ENCODE data around the gene NCMAP. TPM values are rescaled to one million over a fixed set of nuclear protein-coding genes. Genes with fewer than 3 reads are reported as not detected.
A peak's percentile ranks its signal among the peaks of the same experiment; 100 is the strongest.

The NCMAP gene
- total RNA-seq, 2 donors from 2014 or later = not detected

DNA sequence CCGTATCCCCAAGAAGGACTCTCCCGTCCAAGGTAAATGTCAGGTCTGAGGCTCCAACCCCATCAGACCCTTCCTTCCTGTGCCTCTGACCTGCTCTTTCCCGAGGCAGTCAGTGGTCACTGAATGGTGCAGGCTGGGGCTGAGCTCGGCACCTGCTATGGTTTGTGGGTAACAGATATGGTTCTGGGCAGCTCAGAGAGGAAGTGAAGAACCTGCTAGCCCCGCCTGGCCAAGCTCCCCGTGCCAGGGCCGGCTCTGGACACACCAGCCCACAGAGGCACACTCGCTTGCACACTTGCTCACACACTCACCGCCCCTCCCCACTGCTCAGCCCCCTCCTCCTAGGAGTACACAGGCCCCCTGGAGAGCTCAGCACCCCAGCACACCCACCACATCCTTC lies 16.4 kb downstream of the NCMAP start:
- H3K9me3 Mint-ChIP-seq = no peaks in the 10 kb centered on the region
- no peak overlapping the region for H3K27ac Mint-ChIP-seq
- H3K36me3 Mint-ChIP-seq (ENCODE audit: low read depth) = no peaks in the 10 kb centered on the region
- H3K27me3 Mint-ChIP-seq = no peaks in the 10 kb centered on the region
- H3K4me1 Mint-ChIP-seq = no peaks in the 10 kb centered on the region
- no peak overlapping the region for H3K4me3 Mint-ChIP-seq
- ATAC-seq (replicated peaks) = no peak

DNA sequence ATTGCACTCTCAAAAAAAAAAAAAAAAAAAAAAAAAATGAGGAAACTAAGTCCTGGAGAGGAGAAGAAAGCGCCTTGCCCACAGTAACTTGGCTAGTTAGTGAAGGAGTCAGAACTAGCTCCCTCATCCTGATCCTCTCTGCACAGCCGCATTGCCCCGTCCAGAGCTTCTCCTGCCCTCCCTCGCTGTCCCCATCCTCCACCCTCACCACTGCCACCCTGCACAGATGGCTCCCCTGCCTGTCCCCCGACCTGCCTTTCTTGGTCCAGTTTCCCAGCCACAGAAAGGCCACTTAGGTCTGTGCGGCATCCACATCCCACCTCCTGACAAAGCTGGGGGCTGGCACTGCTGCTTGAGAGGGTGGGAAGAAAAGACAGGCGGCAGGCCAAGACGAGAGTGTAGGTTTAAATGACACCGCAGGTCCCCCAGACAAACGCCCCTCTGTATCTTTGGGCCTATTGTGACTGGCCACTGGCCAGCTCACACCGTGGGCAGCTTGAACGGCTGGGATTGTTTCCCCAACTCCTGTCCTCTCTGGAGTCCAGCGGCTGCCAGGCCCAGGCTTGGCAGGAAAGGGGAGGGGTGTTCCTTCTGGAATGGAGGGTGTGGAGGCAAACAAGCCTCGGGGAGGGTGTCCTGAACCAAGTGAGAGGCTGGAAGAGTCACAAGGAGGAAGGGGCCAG lies 20.2 kb downstream of the NCMAP start:
- ATAC-seq (replicated peaks) = no peak
- H3K4me3 Mint-ChIP-seq = no peak overlapping the region
- H3K9me3 Mint-ChIP-seq = no peaks in the 10 kb centered on the region
- no peaks in the 10 kb centered on the region for H3K27me3 Mint-ChIP-seq
- H3K36me3 Mint-ChIP-seq (ENCODE audit: low read depth) = no peaks in the 10 kb centered on the region
- H3K4me1 Mint-ChIP-seq = no peaks in the 10 kb centered on the region
- no peak overlapping the region for H3K27ac Mint-ChIP-seq

DNA sequence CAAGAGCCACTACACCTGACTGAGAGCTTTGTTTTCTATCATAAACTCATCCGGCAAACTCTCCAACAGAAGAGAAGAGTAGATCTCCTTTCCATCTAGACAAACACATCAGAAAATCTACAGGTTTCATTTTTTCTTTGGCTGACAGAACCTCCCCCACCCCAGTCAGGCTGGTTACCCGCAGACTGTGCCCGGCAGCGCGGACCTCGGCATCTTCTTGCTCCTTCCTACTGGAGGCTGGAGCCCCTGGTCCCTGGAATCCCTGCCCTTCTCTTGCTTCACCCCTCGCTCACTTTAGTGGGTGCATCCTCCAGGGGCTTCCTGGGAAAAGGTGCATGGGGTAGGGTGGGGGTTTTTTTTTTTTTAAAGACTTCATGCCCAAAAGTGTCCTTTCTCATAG lies 23.0 kb downstream of the NCMAP start:
- no peak overlapping the region for H3K27ac Mint-ChIP-seq
- no peaks in the 10 kb centered on the region for H3K27me3 Mint-ChIP-seq
- no peaks in the 10 kb centered on the region for H3K9me3 Mint-ChIP-seq
- H3K4me1 Mint-ChIP-seq = no peaks in the 10 kb centered on the region
- ATAC-seq (replicated peaks) = no peak
- no peak overlapping the region for H3K4me3 Mint-ChIP-seq
- no peaks in the 10 kb centered on the region for H3K36me3 Mint-ChIP-seq (ENCODE audit: low read depth)

DNA sequence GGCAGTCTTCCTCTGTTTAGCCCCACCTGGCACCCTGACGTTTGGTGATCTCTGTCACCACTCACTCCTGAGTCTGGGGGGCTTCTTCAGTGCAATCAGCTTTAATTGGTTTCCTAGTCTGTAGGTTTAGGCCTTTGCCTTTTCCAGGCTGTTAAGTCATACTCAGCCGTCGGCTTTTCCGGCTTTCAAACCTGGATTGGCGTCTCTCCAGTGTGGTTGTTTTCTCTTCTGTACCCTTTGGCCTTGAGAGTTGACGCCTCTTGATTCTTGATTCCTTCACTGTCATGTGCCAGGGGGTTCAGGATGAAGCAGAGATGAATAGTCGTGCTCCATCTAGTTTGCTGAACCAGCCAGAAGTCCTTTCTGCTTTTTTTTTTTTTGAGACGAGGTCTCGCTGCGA lies 24.9 kb downstream of the NCMAP start:
- H3K4me1 Mint-ChIP-seq = no peaks in the 10 kb centered on the region
- no peak overlapping the region for H3K27ac Mint-ChIP-seq
- ATAC-seq (replicated peaks) = no peak
- no peaks in the 10 kb centered on the region for H3K36me3 Mint-ChIP-seq (ENCODE audit: low read depth)
- no peaks in the 10 kb centered on the region for H3K9me3 Mint-ChIP-seq
- no peaks in the 10 kb centered on the region for H3K27me3 Mint-ChIP-seq
- H3K4me3 Mint-ChIP-seq = no peak overlapping the region

DNA sequence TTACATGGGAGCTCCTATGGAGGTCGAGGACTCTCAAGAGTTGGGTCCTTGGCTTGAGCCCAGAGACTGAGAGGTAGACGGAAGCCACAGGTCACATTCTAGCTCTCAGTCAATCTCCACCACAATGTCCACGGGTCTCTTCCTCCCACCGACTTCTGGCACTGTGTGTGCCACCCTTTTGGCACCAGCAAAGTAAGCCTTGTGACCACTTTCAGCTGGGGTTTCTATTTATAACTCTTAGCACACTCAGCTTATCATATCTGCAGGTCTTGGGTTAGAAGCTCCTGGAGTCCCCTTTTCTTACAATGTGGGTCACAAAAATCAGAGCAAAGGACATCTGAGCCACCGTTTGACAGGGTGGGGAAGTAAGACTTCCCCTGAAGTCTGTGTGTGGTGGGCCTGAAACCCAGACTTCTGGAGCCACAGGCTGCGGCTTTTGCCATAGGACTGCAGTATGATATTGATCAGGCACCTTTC lies 28.3 kb downstream of the NCMAP start:
- Mint-ChIP-seq H3K9me3 (no peaks in the 10 kb centered on the region), H3K27me3 (no peaks in the 10 kb centered on the region), H3K4me1 (no peaks in the 10 kb centered on the region), H3K36me3 (ENCODE audit: low read depth) (no peaks in the 10 kb centered on the region), H3K27ac (no peak overlapping the region), H3K4me3 (no peak overlapping the region)
- no peak for ATAC-seq (replicated peaks)

DNA sequence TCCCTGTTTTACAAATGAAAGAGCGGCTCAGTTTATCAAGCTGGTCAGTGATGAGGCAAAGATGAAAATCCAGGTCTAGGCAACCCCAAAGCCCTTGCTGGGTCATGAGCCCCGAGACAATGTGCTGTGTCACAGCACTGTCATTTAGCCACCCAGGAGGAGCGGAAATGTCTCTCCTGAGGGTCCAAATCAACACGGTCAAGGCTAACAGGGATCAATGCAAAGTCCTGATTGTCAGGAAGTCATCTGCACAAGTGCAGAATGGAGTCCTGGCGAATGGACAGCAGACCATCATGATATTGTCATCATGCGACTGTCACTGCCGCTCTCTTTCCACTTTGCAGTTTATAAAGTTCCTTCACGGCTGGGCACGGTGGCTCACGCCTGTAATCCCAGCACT lies 30.2 kb downstream of the NCMAP start:
- Mint-ChIP-seq H3K27me3 (no peaks in the 10 kb centered on the region), H3K27ac (no peak overlapping the region)

DNA sequence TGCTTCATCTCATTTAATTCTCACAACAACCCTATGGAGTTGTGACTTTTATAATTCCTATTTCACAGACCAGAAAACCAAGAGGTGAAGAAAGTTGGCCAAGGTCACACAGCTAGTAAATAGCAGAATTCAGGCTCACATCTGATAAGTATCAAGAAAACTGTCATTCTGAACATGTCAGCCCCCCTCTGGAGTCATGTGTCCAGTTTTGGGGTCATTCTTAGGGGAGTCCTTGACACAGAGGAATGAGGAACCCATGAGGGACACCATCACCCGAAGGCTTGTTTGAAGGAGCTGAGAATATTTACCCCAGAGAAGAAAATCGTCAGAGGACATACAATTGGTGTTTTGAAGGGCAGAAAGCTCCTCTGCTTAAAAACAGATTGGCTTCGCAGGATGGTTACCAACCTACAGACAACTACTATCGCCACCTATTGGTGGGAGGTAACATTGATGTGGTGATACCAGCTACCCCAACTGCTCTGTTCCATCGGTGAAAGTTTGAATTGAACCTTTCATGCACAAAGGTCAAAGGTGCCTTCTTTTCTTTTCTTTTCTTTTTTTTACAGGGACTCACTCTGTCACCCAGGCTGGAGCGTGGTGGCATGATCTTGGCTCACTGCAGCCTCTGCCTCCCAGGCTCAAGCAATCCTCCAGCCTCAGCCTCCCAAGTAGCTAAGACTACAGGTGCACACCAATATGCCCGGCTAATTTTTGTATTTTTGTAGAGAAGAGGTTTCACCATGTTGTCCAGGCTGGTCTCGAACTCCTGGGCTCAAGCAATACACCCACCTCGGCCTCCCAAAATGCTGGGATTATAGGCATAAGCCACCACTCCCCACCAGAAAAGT lies 31.3 kb downstream of the NCMAP start:
- ATAC-seq (replicated peaks) = peak; percentile 95
- Mint-ChIP-seq H3K4me1 (no peaks in the 10 kb centered on the region), H3K4me3 (no peak overlapping the region), H3K27ac (peak overlapping the region; percentile 66), H3K27me3 (no peaks in the 10 kb centered on the region), H3K36me3 (ENCODE audit: low read depth) (no peaks in the 10 kb centered on the region), H3K9me3 (no peaks in the 10 kb centered on the region)

More for the DNA sequence above, 30.2 kb downstream of the NCMAP start:
- no peak overlapping the region for H3K4me3 Mint-ChIP-seq
- H3K9me3 Mint-ChIP-seq = no peaks in the 10 kb centered on the region
- no peaks in the 10 kb centered on the region for H3K36me3 Mint-ChIP-seq (ENCODE audit: low read depth)
- H3K4me1 Mint-ChIP-seq = no peaks in the 10 kb centered on the region
- ATAC-seq (replicated peaks) = no peak

DNA sequence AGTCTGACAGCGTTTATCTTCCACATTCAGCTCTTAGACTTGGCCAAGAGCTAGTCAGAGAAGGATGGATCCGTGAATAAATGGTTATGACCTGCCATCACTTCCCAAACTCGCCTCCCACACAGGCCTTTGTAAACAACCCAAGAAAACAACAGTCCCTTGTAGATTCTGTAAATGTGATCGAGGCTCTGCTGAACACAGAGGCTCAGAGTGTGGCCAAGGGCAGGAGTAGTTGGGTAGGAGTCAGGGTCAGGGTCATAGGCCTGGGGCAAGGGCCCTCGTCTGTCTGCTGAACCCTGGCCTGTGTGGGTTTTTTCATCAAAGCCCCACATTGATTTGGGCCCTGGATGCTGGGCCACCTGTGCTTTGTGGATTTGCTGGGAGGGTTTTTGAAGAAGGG lies 32.7 kb downstream of the NCMAP start:
- no peak for ATAC-seq (replicated peaks)
- no peak overlapping the region for H3K27ac Mint-ChIP-seq
- no peaks in the 10 kb centered on the region for H3K36me3 Mint-ChIP-seq (ENCODE audit: low read depth)
- no peak overlapping the region for H3K4me3 Mint-ChIP-seq
- no peaks in the 10 kb centered on the region for H3K9me3 Mint-ChIP-seq
- H3K4me1 Mint-ChIP-seq = no peaks in the 10 kb centered on the region
- H3K27me3 Mint-ChIP-seq = no peaks in the 10 kb centered on the region

DNA sequence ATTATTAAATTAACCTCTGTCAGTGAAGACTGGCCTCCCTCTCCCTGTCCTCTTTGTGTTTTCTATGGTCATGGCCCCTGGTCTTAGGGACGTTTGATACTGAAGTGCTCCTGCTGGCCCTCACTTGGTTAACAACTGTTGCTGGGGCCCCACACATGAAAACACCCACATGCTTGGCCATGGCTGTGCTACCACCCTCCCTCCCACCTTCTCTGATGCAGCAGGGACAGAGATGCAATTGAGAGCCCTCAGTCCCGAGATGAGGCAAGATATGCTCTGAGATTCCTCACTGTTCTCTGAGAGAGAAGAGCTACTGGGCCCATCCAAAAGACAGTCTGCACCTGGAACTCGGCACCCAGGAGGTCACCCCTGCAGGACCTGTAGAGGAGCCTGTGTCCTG lies 33.3 kb downstream of the NCMAP start:
- Mint-ChIP-seq H3K27ac (no peak overlapping the region), H3K4me1 (no peaks in the 10 kb centered on the region), H3K4me3 (no peak overlapping the region), H3K36me3 (ENCODE audit: low read depth) (no peaks in the 10 kb centered on the region), H3K9me3 (no peaks in the 10 kb centered on the region), H3K27me3 (no peaks in the 10 kb centered on the region)
- ATAC-seq (replicated peaks) = no peak

DNA sequence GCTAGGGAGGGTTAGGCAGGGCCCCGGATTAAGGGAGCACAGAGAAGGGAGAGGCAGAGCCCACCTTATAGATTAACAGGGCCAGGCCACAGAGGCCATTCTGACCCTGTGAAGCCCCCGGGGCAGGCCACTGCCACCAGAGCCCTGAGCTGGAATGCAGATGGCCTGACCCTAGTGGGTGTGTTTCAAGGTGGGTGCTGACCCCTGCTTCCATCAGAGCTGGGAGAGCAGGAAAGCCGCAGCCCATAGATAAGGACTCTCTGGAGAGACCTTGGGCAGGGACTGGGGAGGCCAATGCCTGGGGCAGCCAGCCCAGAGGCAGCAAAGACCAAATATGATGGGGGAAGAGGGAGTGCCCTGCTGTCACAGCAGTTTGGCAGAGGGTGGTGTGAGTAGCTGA lies 35.9 kb downstream of the NCMAP start:
- no peaks in the 10 kb centered on the region for H3K36me3 Mint-ChIP-seq (ENCODE audit: low read depth)
- no peaks in the 10 kb centered on the region for H3K9me3 Mint-ChIP-seq
- H3K27me3 Mint-ChIP-seq = peaks cover 5% of the 10 kb centered on the region
- H3K4me1 Mint-ChIP-seq = no peaks in the 10 kb centered on the region
- ATAC-seq (replicated peaks) = no peak
- no peak overlapping the region for H3K27ac Mint-ChIP-seq
- H3K4me3 Mint-ChIP-seq = no peak overlapping the region

DNA sequence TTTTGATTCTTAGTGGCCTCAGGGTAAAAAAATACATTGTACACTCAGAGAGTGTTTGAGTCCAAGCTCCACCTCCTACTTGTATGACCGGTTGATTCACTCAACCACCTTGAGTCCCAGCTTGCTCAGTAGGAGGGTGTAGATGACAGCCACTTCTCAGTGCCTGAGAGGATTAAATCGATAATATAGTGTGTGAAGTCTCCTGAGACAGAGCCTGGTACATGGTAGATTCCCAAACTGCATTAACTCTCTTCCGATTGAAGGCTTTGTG lies 38.4 kb downstream of the NCMAP start:
- no peaks in the 10 kb centered on the region for H3K4me1 Mint-ChIP-seq

DNA sequence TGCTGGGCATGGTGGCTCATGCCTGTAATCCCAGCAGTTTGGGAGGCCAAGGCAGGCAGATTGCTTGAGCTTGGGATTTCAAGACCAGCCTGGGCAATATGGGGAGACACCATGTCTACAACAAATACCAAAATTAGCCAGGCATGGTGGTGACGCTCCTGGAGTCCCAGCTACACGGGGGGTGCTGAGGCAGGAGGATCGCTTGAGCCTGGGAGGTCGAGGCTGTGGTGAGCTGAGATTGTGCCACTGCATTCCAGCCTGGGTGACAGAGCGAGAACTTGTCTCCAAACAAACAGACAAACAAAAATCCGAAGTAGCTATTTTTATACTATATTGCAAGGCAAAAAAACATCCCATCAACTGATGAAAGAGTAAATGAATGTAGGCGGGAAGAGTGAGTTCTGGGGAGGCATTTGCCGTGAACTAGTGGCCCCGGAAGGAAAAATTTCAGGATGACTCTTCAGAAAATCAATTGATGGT lies 40.6 kb downstream of the NCMAP start:
- H3K27ac Mint-ChIP-seq = no peak overlapping the region
- peaks cover 7% of the 10 kb centered on the region for H3K27me3 Mint-ChIP-seq
- no peak overlapping the region for H3K4me3 Mint-ChIP-seq
- ATAC-seq (replicated peaks) = no peak
- H3K4me1 Mint-ChIP-seq = no peaks in the 10 kb centered on the region
- no peaks in the 10 kb centered on the region for H3K36me3 Mint-ChIP-seq (ENCODE audit: low read depth)
- no peaks in the 10 kb centered on the region for H3K9me3 Mint-ChIP-seq

More for the DNA sequence above, 38.4 kb downstream of the NCMAP start:
- Mint-ChIP-seq H3K4me3 (no peak overlapping the region), H3K36me3 (ENCODE audit: low read depth) (no peaks in the 10 kb centered on the region), H3K27ac (no peak overlapping the region), H3K27me3 (peaks cover 7% of the 10 kb centered on the region), H3K9me3 (no peaks in the 10 kb centered on the region)
- no peak for ATAC-seq (replicated peaks)

DNA sequence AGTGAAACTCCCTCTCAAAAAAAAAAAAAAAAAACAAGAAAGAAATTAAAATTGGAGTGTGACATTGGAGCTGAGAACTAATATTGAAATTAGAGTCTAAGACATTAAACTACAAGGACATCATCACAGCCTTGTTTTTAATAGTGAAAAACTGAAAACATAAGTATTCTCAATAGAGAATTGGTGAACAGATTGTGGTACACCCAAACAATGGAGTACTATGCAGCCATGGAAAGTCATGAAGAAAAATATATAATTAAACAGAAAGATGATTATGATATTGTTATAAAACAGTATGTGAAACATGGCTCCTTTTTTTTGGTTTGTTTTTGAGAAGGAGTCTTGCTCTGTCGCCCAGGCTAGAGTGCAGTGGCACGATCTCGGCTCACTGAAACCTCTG lies 43.4 kb downstream of the NCMAP start:
- H3K4me1 Mint-ChIP-seq = no peaks in the 10 kb centered on the region
- no peak for ATAC-seq (replicated peaks)
- no peak overlapping the region for H3K27ac Mint-ChIP-seq
- no peaks in the 10 kb centered on the region for H3K9me3 Mint-ChIP-seq
- no peaks in the 10 kb centered on the region for H3K36me3 Mint-ChIP-seq (ENCODE audit: low read depth)
- H3K4me3 Mint-ChIP-seq = no peak overlapping the region
- H3K27me3 Mint-ChIP-seq = peaks cover 7% of the 10 kb centered on the region

DNA sequence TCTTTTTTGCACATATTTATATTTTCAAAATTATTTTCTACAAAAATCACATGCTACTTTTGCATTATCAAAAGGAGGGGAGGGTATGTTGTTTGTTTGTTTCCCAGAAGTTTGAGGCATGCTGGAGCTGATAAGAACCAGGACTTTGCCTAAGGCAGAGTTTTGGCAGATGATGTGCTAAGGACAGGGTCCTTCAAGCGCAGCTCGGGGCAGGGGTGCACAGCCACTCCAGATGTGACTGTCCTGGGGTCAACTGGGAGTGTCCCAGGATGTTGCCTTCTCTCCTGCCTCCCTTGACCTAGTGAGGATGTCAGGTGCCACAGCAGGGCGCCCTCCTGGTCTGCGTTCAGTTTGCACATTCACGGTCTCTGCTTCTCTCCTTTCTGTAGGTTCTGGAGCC lies 44.7 kb downstream of the NCMAP start:
- peaks cover 7% of the 10 kb centered on the region for H3K27me3 Mint-ChIP-seq
- no peaks in the 10 kb centered on the region for H3K36me3 Mint-ChIP-seq (ENCODE audit: low read depth)
- no peaks in the 10 kb centered on the region for H3K4me1 Mint-ChIP-seq
- H3K9me3 Mint-ChIP-seq = no peaks in the 10 kb centered on the region
- H3K27ac Mint-ChIP-seq = no peak overlapping the region
- no peak overlapping the region for H3K4me3 Mint-ChIP-seq
- ATAC-seq (replicated peaks) = no peak

DNA sequence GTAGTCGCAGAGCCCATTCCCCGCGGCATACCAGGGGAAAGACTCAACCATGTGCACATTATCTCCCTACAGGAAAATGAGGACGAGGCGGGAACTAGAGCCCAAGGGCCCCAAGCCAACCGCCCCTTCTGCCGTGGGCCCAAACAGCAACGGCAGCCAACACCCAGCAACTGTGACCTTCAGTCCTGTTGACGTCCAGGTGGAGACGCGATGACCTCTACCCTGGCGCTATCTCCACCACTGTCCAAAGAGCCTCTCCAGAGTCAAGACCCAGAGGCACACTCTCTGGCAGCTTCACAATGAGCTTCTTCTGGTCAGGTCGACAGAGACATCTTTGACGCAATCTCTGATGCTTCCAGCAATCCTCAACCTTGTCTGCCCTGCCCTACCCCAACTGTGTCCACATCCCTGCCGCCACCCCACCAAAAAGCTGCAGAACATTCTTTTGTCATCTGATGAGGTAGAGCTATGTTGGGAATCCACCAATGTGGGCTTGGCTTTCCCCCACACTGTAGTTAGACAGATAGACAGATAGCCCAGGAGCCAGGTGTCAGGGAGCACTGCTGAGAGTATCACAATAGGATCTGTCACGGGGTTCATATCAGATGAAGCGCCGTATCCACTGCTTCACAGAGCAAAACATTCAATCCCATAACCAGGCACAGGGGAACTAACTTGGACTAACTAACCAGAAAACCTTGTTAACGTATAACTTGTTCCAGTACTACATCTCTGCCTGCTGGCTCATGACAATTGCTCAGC lies 49.8 kb downstream of the NCMAP start:
- ATAC-seq (replicated peaks) = no peak
- Mint-ChIP-seq H3K9me3 (no peaks in the 10 kb centered on the region), H3K4me1 (no peaks in the 10 kb centered on the region), H3K27ac (no peak overlapping the region), H3K4me3 (no peak overlapping the region), H3K27me3 (no peaks in the 10 kb centered on the region), H3K36me3 (ENCODE audit: low read depth) (no peaks in the 10 kb centered on the region)
